Heart right ventricle (tissue), 16 donors: ENCODE data around the gene RASL12. TPM values are rescaled to one million over a fixed set of nuclear protein-coding genes. Genes with fewer than 3 reads are reported as not detected.
A peak's percentile ranks its signal among the peaks of the same experiment; 100 is the strongest.

ENCODE experiments used
- ATAC-seq, 8 donors: fragments of 200-7000 bp; cut with Tn5 transposase; one replicate each; pipeline ENCODE4 v1.9.1; 2020; ENCODE audit warnings: mild to moderate bottlenecking in 8 of 8, moderate library complexity in 8 of 8, moderate number of reproducible peaks in 1 of 8
- DNase-seq, 2 donors: peaks; one replicate each; pipeline ENCODE4 v3.0.0-alpha.2; 2020
- H3K27ac ChIP-seq, 10 donors: fragments of 200-600 bp; sonication (generic) in 2 of 10; one replicate each; pipeline versions ENCODE4 v1.5.0 to v1.8.0; 2020 to 2022; ENCODE audit warnings: mild to moderate bottlenecking in 3 of 10
- H3K27me3 ChIP-seq, 7 donors: fragments of 200-600 bp; one replicate each; pipeline ENCODE4 v1.8.0; 2021 to 2022; ENCODE audit warnings: mild to moderate bottlenecking in 2 of 7
- H3K36me3 ChIP-seq, 9 donors: fragments of 200-600 bp; sonication (generic) in 1 of 9; one replicate each; pipeline versions ENCODE4 v1.5.0 to v1.8.0; 2020 to 2022; ENCODE audit warnings: mild to moderate bottlenecking in 2 of 9
- H3K4me1 ChIP-seq, 9 donors: fragments of 200-600 bp; sonication (generic) in 1 of 9; one replicate each; pipeline versions ENCODE4 v1.5.0 to v1.8.0; 2020 to 2022; ENCODE audit warnings: mild to moderate bottlenecking in 4 of 9
- H3K4me3 ChIP-seq, 10 donors: fragments of 200-600 bp; sonication (generic) in 2 of 10; one replicate each; pipeline versions ENCODE4 v1.5.0 to v1.8.0; 2020 to 2022; ENCODE audit warnings: mild to moderate bottlenecking in 7 of 10, moderate library complexity in 2 of 10
- H3K9me3 ChIP-seq, 11 donors: fragments of 200-600 bp in 10 of 11; sonication (generic) in 2 of 11; one replicate each; pipeline versions ENCODE4 v1.5.0 to v1.8.0; 2013 to 2022; ENCODE audit warnings: mild to moderate bottlenecking in 2 of 11, control low read depth in 1 of 11, moderate library complexity in 1 of 11
- CTCF ChIP-seq, 9 donors: fragments of 200-600 bp; sonication (generic) in 2 of 9; IDR thresholded peaks; one replicate each; pipeline versions ENCODE4 v1.5.0 to v1.8.0; 2021 to 2022; ENCODE audit warnings: antibody characterized with exemption in 9 of 9, mild to moderate bottlenecking in 5 of 9, moderate library complexity in 1 of 9
- WGBS, 2 donors: extraction: QIAGEN DNeasy Blood & Tissue Kit; methylation state at CpG; one replicate each; pipeline ENCODE4 v1.1.7; 2013; ENCODE audit warnings: inconsistent platforms in 1 of 2; 5-methylcytosine and 5-hydroxymethylcytosine counted together
- intact Hi-C, 10 donors: fragments of 100-400 bp; cut with DNase I; formaldehyde crosslinking; loops; one replicate each; pipeline versions ENCODE4 v1.11.1 to v1.14.2; 2022
- long read RNA-seq, 3 donors: library from polyadenylated mRNA; unstranded; transcript quantifications; one replicate each; pipeline ENCODE4 v2.0.0, GENCODE V29; 2020 to 2021
- polyA plus RNA-seq, 2 donors: library from polyadenylated mRNA; stranded (reverse); fragments of 200-250 nt; gene quantifications; one replicate each; pipeline ENCODE4 v1.2.3, GENCODE V29; 2013
- total RNA-seq, 10 donors: library from RNA; stranded (reverse); fragmentation: NEBNext Ultra II Directional in 3 of 10; extraction: Animal tissue kit (Norgen Biotek cat#: 25700) in 3 of 10; gene quantifications; one replicate each; pipeline versions ENCODE4 v1.2.1 to v1.2.4, GENCODE V29; 2021 to 2023
- donor health status: Arrhythmogenic right ventricular cardiomyopathy.
- donor health status: ischemic (EF 13 %, LVEDD 7.1; RV severe dilation, severe dysfunction).
- donor health status: healthy with polysubstance abuse.
- donor health status: DM: no; HTN: yes; CAD: no.
- donor health status: DM: no; HTN: no; CAD: no.
- donor health status: ischemic (EF 25% LVEDD 6.9; RV normal size, moderate dysfunction).
- donor health status: ischemic (EF 25% LVEDD 5.7; RV mildly dilated, moderate dysfunction).
- donor health status: healthy.
- donor health status: DM: yes; HTN: yes; CAD: no.
- donor health status: Ischemic cardiomyopathy.
- donor health status: ischemic (EF 35%, LVEDD 5.7; RV mildly dilated, moderate dysfunction).
- donor health status: nonischemic (EF 11% LVEDD 7.7; RV severe dilation, severe dysfunction).
- donor health status: DM: yes; HTN: yes; CAD: no.
- donor health status: PGD.
- donor health status: ischemic (EF 29% LVEDD 5.4; RV normal size, mild dysfunction).
- donor health status: nonischemic (EF 23%, LVEDD 6.1; RV moderate dilation, normal function).

RASL12 gene
- total RNA-seq (10 to 100 TPM in 7 of 10 donors, 1 to 10 TPM in 3; 4.4 to 20.1 (median 11.8) TPM), polyA plus RNA-seq (10 to 100 TPM; 13.1 to 18.7 TPM)
- long read RNA-seq, donor 1, transcript RASL12-201 (5 exons, 2,640 nt), result major isoform, 45 of 64 reads
- long read RNA-seq, donor 1, transcript RASL12-202 (4 exons, 1,523 nt), result minor isoform, 8 of 64 reads
- long read RNA-seq, donor 1, partial matches to known transcripts, result 5 of 64 reads
- long read RNA-seq, donor 1, other reads (novel, unspliced or antisense), result 6 of 64 reads
- long read RNA-seq, donor 2, transcript RASL12-201 (5 exons, 2,640 nt), result major isoform, 49 of 83 reads
- long read RNA-seq, donor 2, transcript RASL12-202 (4 exons, 1,523 nt), result minor isoform, 8 of 83 reads
- long read RNA-seq, donor 2, partial matches to known transcripts, result 0 of 83 reads
- long read RNA-seq, donor 2, other reads (novel, unspliced or antisense), result 26 of 83 reads
- long read RNA-seq, donor 3, transcript RASL12-201 (5 exons, 2,640 nt), result major isoform, 36 of 77 reads
- long read RNA-seq, donor 3, transcript RASL12-202 (4 exons, 1,523 nt), result minor isoform, 5 of 77 reads
- long read RNA-seq, donor 3, partial matches to known transcripts, result 12 of 77 reads
- long read RNA-seq, donor 3, other reads (novel, unspliced or antisense), result 24 of 77 reads

GRCh38 chr15:65067645-65068402, at the start of gene RASL12:
RASL12 (minus strand) TSS chr15:65067991; CDS start chr15:65067835, 156 bp downstream.
- H3K27me3 ChIP-seq, result peaks cover 0 to 42% (median 6%) of the 10 kb centered on the region in 7 donors
- peak in 3 of 8 donors; percentile 21 to 34 (median 28) for ATAC-seq
- H3K4me3 ChIP-seq, result peak within 1 kb of the TSS; percentile 38 to 66 (median 59)
- H3K36me3 ChIP-seq, result peaks cover 0 to 4% (median 0%) of the 10 kb centered on the region in 9 donors
- H3K27ac ChIP-seq, result peak within 1 kb of the TSS; percentile 62 to 92 (median 89)
- no peak for TF ChIP-seq CTCF (IDR thresholded peaks at IDR 0.05)
- no peaks in the 10 kb centered on the region for H3K9me3 ChIP-seq
- peaks cover 29 to 80% (median 56%) of the 10 kb centered on the region in 9 donors for H3K4me1 ChIP-seq
- peak in 1 of 2 donors; percentile 58 for DNase-seq
- 4 to 7% methylated on average over 54 to 66 of the region's 66 CpGs for WGBS, 2 donors
- intact Hi-C loops, result no loop called here

- Histone ChIP-seq H3K36me3 (peaks cover 0 to 93% (median 57%) of the 10 kb centered on the region in 9 donors), H3K27me3 (no peaks in the 10 kb centered on the region), H3K4me3 (no peak overlapping the region), H3K9me3 (no peaks in the 10 kb centered on the region), H3K27ac (no peak overlapping the region), H3K4me1 (peaks cover 0 to 5% (median 0%) of the 10 kb centered on the region in 9 donors)
- 76 to 83% methylated on average over 5 of the region's 5 CpGs for WGBS, 2 donors
- TF ChIP-seq CTCF (IDR thresholded peaks at IDR 0.05), result no peak
- intact Hi-C loops, result no loop called here
- DNase-seq (no peak), ATAC-seq (no peak)
Observed at GRCh38 chr15:65115542-65115941, 47.8 kb upstream of the RASL12 start.

GRCh38 chr15:65115086-65115485, 47.3 kb upstream of the RASL12 start, which contains the start of gene UBAP1L:
UBAP1L (minus strand) TSS chr15:65115200; CDS start chr15:65106215, 8,985 bp downstream.
- WGBS, 2 donors, result 90 to 91% methylated on average over 2 of the region's 2 CpGs
- no peak within 1 kb of the TSS for H3K27ac ChIP-seq
- H3K4me3 ChIP-seq, result no peak within 1 kb of the TSS
- intact Hi-C loops, result no loop called here
- no peak for TF ChIP-seq CTCF (IDR thresholded peaks at IDR 0.05)
- ATAC-seq, result no peak
- peaks cover 0 to 88% (median 57%) of the 10 kb centered on the region in 9 donors for H3K36me3 ChIP-seq
- no peak for DNase-seq
- peaks cover 0 to 9% (median 0%) of the 10 kb centered on the region in 9 donors for H3K4me1 ChIP-seq
- no peaks in the 10 kb centered on the region for H3K9me3 ChIP-seq
- H3K27me3 ChIP-seq, result no peaks in the 10 kb centered on the region
